Activated naive CD4-positive, alpha-beta T cell treated with anti-CD3 and anti-CD28 coated beads, Interleukin-2, amount 50 U/mL, for 24 hours (primary cell): ENCODE results near the gene NUDCD3.
A peak's percentile ranks its signal among the peaks of the same experiment; 100 is the strongest.
"Not testable (repeated sequence)": the region's sequence is repeated elsewhere in the genome, so short reads cannot be mapped to it uniquely, and the experiment has no call there.

Experiments
- H3K27ac Mint-ChIP-seq: one replicate; pipeline ENCODE4 v1.8.0; 2021; ENCODE audit warnings: mild to moderate bottlenecking, mixed read lengths
- H3K27me3 Mint-ChIP-seq: one replicate; pipeline ENCODE4 v1.8.0; 2021; ENCODE audit warnings: mixed read lengths
- H3K36me3 Mint-ChIP-seq: one replicate; pipeline ENCODE4 v1.8.0; 2021; ENCODE audit warnings: mixed read lengths
- H3K4me1 Mint-ChIP-seq: one replicate; pipeline ENCODE4 v1.8.0; 2021; ENCODE audit warnings: mixed read lengths
- H3K4me3 Mint-ChIP-seq: one replicate; pipeline ENCODE4 v1.8.0; 2021; ENCODE audit warnings: mild to moderate bottlenecking, mixed read lengths
- H3K9me3 Mint-ChIP-seq: one replicate; pipeline ENCODE4 v1.8.0; 2021; ENCODE audit warnings: mixed read lengths

Gene NUDCD3

DNA sequence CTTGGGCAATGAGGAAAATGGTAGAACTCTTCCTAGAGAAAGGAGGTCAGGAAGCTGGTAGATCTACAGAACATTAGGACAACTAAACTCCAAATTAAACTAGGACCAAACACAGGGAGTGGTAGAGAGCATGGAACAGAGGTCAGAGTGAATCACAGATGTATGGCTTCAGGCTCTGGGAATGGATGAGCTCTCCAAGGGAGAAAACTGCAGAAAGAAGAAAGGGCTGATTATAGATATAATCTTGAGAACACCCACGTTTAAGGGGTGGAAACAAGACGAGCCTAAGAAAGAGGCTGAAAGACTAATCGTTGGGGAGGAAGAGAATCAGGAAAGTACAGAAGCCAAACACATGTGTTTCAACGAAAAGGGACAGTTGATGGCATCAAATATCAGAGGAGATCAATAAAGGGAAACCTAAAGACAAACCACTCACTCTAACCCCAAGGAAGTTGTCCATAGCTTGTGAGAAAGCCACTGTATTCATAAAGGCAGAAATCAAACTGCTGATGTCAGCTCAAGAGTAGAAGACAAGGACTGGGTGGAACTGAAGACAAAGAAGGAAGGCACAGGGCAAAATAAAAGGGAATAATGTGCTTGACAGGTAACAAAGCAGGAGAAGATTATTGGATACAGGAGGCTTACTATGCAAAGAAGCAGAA is 41.4 kb downstream of the NUDCD3 start:
- peak overlapping the region; percentile 52 for H3K27ac Mint-ChIP-seq
- peak overlapping the region; percentile 3 for H3K4me3 Mint-ChIP-seq
- H3K27me3 Mint-ChIP-seq, result no peaks in the 10 kb centered on the region
- peaks cover 36% of the 10 kb centered on the region for H3K36me3 Mint-ChIP-seq
- H3K4me1 Mint-ChIP-seq, result peaks cover 71% of the 10 kb centered on the region
- H3K9me3 Mint-ChIP-seq, result no peaks in the 10 kb centered on the region

DNA sequence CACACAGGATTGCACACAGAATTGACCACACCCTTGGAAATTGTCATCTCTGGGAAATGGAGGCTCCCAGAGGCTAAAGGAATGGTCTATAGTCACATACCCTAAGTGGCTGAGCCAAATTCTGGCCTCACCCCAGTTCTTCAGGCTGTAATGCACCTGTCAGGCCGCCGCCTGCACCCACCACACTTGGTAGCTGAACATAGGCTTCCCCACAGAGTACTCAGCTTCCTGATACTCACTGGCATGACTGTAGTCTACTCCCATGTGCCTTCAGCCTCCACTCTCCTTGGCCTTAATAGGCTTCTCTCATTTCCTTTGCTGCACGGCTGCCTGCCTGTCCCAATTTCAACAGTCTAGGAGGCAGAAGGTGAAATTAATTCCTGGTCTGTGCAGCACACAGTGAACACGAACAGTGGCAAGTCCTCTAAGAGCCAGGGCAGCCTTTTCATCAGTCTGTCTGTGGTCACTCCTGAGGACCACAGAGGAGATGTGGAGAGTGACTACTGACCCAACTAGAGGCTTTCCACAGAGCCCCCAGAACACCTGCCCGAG is 42.5 kb downstream of the NUDCD3 start:
- H3K9me3 Mint-ChIP-seq, result no peaks in the 10 kb centered on the region
- H3K4me3 Mint-ChIP-seq, result no peak overlapping the region
- H3K27me3 Mint-ChIP-seq, result no peaks in the 10 kb centered on the region
- peaks cover 36% of the 10 kb centered on the region for H3K36me3 Mint-ChIP-seq
- no peak overlapping the region for H3K27ac Mint-ChIP-seq
- H3K4me1 Mint-ChIP-seq, result peaks cover 65% of the 10 kb centered on the region

DNA sequence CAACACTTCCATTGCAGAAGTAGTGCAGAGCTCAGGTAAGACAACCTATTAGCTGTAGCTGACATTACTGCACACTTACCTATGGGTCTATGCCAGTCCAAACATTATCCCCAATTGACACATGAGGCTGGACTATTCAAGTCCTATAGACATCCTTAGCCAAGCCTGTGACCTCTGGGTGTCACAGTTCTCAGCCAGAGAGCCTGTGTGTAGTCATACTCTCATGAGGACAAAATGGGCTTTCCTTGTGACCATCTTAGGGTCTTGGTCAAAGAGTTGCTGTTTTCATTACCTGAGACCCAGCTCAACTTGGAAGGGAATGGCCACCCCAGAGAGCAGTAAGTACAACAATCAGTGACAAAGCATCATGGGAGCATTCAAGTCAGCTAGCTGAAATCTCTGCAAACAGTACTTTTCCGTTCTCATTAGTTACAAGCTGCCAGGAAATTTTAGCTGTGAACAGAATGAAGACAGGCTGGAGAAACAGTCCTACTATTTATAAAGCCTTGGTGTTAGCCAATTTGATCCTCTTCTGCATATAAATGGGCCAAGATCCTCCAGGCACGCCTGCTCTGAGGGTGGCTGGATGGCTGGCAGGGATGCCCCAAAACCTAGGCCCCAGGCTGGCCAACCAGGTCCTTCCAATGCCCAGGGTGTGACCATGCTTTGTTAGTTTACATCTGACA is 44.3 kb downstream of the NUDCD3 start:
- Mint-ChIP-seq H3K27me3 (no peaks in the 10 kb centered on the region), H3K4me1 (peaks cover 68% of the 10 kb centered on the region), H3K27ac (no peak overlapping the region), H3K36me3 (peaks cover 32% of the 10 kb centered on the region), H3K4me3 (no peak overlapping the region), H3K9me3 (no peaks in the 10 kb centered on the region)

DNA sequence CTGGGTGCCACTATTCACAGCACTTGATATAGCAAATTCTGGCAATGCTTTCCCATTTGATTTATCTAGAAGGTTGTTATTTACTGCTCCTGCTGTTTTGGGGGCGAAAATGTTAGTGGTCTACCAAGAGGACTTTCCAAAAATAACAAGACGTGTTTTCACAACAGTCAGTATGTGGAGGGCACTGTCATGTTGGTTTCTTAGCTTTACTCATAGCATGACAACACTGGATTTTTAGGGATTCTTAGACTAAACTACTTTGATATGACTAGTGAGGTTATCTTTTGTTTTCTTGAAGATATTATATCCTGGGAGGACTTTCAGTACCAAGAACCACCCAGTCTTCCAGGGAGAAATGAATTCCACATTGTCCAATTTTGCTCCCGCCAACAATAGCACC is 49.4 kb downstream of the NUDCD3 start:
- Mint-ChIP-seq H3K36me3 (peaks cover 24% of the 10 kb centered on the region), H3K27ac (peak overlapping the region; percentile 52), H3K4me1 (peaks cover 74% of the 10 kb centered on the region), H3K27me3 (no peaks in the 10 kb centered on the region), H3K4me3 (no peak overlapping the region), H3K9me3 (no peaks in the 10 kb centered on the region)

DNA sequence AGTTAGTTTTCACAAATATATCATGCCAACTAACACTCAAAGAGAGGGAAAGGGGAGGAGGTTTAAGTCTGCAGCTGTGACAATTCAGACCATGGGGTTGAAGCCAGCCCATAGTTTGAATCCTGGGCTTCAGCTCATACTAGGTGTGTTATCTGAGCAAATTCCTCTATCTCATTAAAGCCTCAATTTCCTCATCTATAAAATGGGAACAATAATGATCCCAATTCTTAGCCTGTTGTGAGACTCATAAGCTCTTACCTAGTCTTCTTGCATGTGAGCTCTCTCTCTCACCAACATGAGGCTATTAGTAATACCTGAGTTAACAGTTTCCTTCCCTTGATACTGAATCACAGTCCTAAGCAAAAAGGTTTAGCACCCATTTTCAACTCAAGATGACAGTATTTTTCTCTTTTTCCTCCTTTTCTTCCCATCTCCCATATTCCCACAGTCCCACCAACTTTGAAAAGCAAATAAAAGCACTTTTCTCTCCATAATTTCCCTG is 49.8 kb downstream of the NUDCD3 start:
- Mint-ChIP-seq H3K27me3 (no peaks in the 10 kb centered on the region), H3K36me3 (peaks cover 22% of the 10 kb centered on the region), H3K27ac (peak overlapping the region; percentile 52), H3K4me1 (peaks cover 78% of the 10 kb centered on the region), H3K9me3 (no peaks in the 10 kb centered on the region), H3K4me3 (no peak overlapping the region)

DNA sequence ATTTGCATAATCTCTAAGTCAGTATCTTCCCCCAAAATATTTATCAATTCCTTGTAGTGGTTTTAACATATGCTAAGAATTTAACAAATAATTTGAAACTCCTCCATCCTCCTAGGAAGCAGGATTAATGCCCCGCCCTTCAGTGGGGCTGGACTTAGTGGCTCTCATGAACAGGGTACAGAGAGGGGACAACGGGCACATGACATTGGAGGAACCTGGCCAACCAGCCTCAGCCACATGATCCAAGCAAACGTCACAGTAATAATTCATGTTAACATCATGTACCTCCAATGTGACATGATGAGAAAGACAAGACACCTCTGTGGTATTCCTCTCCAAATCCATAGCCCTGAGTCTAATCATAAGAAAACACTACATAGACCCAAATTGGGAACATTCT is 50.5 kb downstream of the NUDCD3 start:
- Mint-ChIP-seq H3K9me3 (no peaks in the 10 kb centered on the region), H3K27me3 (no peaks in the 10 kb centered on the region), H3K4me1 (peaks cover 78% of the 10 kb centered on the region), H3K27ac (no peak overlapping the region), H3K4me3 (no peak overlapping the region), H3K36me3 (peaks cover 16% of the 10 kb centered on the region)

DNA sequence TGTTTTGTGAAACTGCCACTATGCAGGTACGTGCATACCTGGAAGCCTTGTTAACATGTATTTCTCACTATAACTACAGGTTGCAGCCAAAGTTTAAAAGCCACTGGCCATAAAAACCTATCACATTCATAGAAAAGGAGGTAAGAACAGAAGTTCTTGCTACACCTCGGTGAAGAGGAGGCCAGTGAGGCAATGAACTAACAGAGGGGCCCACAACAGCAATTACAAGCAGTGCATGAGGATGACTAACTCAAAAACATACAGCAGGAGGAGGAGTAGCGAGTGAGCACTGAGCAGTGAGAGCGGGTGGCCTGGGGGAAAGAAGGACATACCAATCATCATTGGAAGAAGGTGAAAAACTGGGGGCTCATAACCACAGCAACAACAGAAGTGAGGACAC is 51.6 kb downstream of the NUDCD3 start:
- Mint-ChIP-seq H3K4me1 (peaks cover 83% of the 10 kb centered on the region), H3K4me3 (no peak overlapping the region), H3K27ac (peak overlapping the region; percentile 56), H3K36me3 (peaks cover 11% of the 10 kb centered on the region), H3K9me3 (no peaks in the 10 kb centered on the region), H3K27me3 (no peaks in the 10 kb centered on the region)

DNA sequence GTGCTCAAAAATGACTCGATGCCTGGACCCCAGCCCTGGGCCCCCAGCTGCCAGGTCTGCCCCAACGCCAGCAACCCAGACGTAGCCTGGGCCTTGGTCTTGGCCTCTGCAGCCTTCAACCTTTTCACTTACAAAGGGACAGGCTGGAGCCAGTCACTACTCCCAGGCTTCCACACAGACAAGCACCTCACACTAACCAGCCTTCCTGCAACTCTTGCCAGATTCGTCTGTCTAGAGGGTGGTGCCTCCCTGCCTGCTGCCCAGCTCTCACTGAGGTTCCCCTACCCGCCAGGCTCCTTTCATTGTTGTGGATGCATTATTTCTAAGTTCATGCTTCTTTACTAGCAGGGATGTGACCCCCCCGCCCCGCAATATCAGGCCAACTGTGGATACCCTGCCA is 56.3 kb downstream of the NUDCD3 start:
- peaks cover 78% of the 10 kb centered on the region for H3K4me1 Mint-ChIP-seq
- no peak overlapping the region for H3K4me3 Mint-ChIP-seq
- no peaks in the 10 kb centered on the region for H3K9me3 Mint-ChIP-seq
- H3K36me3 Mint-ChIP-seq, result peaks cover 8% of the 10 kb centered on the region
- H3K27me3 Mint-ChIP-seq, result no peaks in the 10 kb centered on the region
- H3K27ac Mint-ChIP-seq, result peak overlapping the region; percentile 66

DNA sequence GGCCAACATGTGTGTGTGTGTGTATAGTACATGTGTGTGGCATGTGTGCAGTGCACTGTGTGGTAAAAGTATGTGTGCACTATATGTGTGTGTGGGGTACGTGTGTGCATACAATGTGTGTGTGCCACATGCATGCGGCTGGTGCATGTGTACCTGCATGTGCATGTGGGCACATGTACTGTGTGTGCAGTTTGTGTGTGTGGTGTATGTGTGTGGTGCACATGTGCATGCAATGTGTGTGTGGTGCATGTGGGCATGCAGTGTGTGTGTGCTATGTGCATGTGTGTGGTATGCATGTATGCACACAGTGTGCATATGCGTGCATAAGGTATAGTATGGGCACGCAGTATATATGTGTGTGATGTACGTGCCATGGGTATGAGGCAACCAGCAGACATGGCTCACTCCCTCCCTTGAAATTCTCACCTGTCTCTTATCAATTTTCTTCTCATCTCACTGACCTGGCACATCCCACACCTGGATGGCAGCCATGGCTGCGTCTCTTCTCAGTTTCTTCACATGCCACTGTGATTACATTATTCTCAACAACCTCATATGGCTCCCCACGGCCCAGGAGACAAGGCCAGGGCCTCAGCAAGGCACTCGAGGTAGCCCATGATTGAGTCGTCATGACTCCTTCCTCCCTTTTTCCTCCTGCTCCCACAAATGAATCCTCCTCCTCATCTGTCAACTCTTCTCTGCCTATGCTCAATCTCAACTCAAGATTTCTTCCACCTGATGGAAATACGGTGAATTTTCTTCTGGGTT is 57.0 kb downstream of the NUDCD3 start:
- H3K4me1 Mint-ChIP-seq, result peaks cover 77% of the 10 kb centered on the region
- H3K36me3 Mint-ChIP-seq, result peaks cover 4% of the 10 kb centered on the region
- no peak overlapping the region for H3K4me3 Mint-ChIP-seq
- H3K9me3 Mint-ChIP-seq, result no peaks in the 10 kb centered on the region
- no peak overlapping the region for H3K27ac Mint-ChIP-seq
- H3K27me3 Mint-ChIP-seq, result no peaks in the 10 kb centered on the region

DNA sequence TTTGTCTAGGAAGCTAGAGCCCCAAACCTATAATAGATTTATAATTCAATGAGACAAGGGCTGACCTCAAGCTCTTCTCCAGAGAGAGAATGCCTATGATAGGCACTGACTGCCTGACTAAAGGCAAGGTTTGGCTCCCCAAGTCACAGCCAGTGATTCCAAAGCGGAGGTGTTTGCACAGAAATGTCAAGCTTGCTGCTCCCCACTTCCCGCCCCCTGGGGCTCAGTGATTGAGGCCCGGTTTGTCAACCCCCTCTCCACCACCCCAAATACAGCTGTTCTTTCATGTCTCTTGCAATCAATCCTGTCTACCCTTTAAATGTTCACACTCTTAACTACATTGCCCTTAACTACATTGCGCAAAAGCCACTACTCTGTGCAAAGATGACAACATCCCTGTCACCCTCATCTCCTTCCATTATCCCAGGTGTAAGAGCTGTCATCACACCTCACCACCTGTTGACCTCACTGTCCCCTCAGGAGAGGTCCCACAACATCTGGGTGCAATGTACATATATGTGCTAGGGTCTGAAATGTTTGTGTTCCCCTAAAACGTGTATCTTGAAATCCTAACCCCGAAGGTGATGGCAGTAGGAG is 58.0 kb downstream of the NUDCD3 start:
- H3K27ac Mint-ChIP-seq, result no peak overlapping the region
- peaks cover 4% of the 10 kb centered on the region for H3K36me3 Mint-ChIP-seq
- no peaks in the 10 kb centered on the region for H3K9me3 Mint-ChIP-seq
- no peak overlapping the region for H3K4me3 Mint-ChIP-seq
- H3K4me1 Mint-ChIP-seq, result peaks cover 70% of the 10 kb centered on the region
- no peaks in the 10 kb centered on the region for H3K27me3 Mint-ChIP-seq

DNA sequence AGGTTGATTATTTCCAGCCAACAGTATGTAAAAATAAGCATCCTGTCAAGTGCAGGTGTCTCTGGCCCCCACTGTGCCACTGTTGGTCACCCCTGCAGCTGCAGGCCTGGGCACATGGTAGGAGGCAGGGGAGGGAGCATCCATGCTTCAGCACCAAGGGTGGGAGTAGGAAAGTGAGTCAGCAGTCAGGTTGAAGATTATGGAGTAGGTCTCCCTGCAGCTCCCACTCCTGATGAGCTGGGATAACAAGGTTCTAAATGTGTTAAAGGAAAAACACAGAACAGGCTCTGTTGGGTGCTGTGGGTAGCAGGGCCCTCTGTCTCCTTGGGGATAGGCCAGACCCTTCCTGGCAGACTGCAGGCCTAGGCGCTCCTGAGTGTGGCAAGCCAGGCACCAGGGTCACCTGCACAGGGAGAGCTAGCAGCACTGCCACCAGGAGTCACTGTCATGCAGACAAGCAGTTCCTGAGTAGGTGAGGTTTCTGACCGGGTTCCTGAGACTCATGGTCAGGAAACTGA is 59.3 kb downstream of the NUDCD3 start:
- H3K27ac Mint-ChIP-seq, result no peak overlapping the region
- no peaks in the 10 kb centered on the region for H3K9me3 Mint-ChIP-seq
- no peaks in the 10 kb centered on the region for H3K27me3 Mint-ChIP-seq
- H3K4me3 Mint-ChIP-seq, result no peak overlapping the region
- H3K4me1 Mint-ChIP-seq, result peaks cover 60% of the 10 kb centered on the region
- peaks cover 9% of the 10 kb centered on the region for H3K36me3 Mint-ChIP-seq

DNA sequence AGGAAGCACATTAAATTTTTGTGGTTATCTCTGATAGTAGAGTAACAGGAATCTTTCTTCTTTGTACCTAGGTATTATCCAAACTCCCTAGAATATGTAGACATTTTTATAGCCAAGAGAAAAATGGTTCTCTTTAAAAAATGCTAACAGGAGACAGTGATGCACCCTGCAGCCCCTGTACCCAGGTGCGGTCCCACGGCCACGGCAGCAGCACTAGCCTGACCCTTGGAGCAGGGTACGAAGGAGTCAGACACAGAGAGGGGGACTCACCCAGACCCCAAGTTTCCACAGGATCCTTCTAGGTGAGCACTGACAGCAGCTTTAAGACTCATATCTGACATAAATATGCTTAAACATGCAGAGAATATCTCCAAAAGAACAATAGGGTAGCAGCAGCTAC is 60.4 kb downstream of the NUDCD3 start:
- H3K4me1 Mint-ChIP-seq, result peaks cover 50% of the 10 kb centered on the region

DNA sequence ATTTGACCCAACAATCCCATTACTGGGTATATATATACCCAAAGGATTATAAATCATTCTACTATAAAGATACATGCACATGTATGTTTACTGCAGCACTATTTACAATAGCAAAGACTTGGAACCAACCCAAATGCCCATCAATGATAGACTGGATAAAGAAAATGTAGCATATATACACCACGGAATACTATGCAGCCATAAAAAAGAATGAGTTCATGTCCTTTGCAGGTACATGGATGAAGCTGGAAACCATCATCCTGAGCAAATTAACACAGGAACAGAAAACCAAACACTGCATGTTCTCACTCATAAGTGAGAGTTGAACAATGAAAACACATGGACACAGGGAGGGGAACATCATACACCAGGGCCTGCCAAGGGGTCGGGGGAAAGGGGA is 65.7 kb downstream of the NUDCD3 start:
- not testable (repeated sequence) for H3K4me3 Mint-ChIP-seq, H3K27me3 Mint-ChIP-seq, H3K9me3 Mint-ChIP-seq, H3K27ac Mint-ChIP-seq
- Mint-ChIP-seq H3K36me3 (peaks cover 38% of the 10 kb centered on the region), H3K4me1 (peaks cover 66% of the 10 kb centered on the region)

More for the DNA sequence above, 60.4 kb downstream of the NUDCD3 start:
- no peak overlapping the region for H3K4me3 Mint-ChIP-seq
- H3K9me3 Mint-ChIP-seq, result no peaks in the 10 kb centered on the region
- H3K36me3 Mint-ChIP-seq, result peaks cover 14% of the 10 kb centered on the region
- H3K27ac Mint-ChIP-seq, result no peak overlapping the region
- H3K27me3 Mint-ChIP-seq, result no peaks in the 10 kb centered on the region

DNA sequence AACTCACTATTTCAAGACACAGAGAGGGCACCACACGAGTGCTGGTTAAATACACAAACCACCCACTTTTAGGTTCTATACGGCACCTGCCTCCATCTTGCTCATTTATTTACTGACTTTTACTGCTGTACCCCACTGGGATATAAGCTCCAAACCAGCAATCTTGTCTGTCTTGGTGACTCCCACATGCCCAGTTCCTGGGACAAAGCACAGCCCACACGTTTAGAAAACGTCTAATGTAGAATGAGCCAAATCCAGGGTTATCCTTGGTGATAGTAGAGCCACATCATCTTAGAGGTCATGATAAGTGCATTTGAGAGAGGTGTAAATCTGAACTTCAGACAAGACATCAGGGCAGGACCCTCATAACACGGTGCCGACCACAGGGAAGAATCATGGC is 73.5 kb downstream of the NUDCD3 start:
- Mint-ChIP-seq H3K4me1 (peaks cover 59% of the 10 kb centered on the region), H3K36me3 (peaks cover 26% of the 10 kb centered on the region), H3K4me3 (no peak overlapping the region), H3K9me3 (no peaks in the 10 kb centered on the region), H3K27ac (no peak overlapping the region), H3K27me3 (no peaks in the 10 kb centered on the region)

DNA sequence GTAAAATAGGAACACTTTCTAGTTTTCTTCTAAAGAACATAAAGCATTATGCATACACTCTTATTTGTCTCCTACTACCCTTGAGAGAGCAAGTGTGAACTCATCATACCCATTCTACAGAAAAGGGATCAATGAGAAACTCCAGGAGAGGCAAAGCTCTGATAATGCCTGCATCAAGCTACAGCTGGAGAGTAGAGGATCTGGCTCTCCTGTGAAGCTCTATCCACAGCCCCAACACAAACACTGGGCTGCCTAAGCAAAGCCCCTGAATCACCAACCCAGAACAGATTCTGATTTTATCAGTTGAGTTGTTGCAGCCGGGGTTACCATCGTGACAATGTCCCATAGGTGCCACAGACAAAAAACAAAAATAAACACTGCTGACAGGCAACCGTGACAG is 74.9 kb downstream of the NUDCD3 start:
- no peak overlapping the region for H3K27ac Mint-ChIP-seq
- H3K27me3 Mint-ChIP-seq, result no peaks in the 10 kb centered on the region
- H3K4me1 Mint-ChIP-seq, result peaks cover 54% of the 10 kb centered on the region
- H3K36me3 Mint-ChIP-seq, result peaks cover 28% of the 10 kb centered on the region
- no peak overlapping the region for H3K4me3 Mint-ChIP-seq
- no peaks in the 10 kb centered on the region for H3K9me3 Mint-ChIP-seq
